GM10248 (cell line): ENCODE measurements around the gene DNAJC1.

Experiments used
- CTCF ChIA-PET: fragments of 300-600 bp; sonication (Branson Sonifier 250); formaldehyde crosslinking; extraction: SDS; loops from one replicate; lab custom pipeline; 2021; ENCODE audit warnings: antibody characterized with exemption; lab: Yijun Ruan, JAX
- POLR2A ChIA-PET: fragments of 350-650 bp; sonication (Branson Sonifier 250); formaldehyde crosslinking; extraction: SDS; loops from one replicate; lab custom pipeline; 2020; ENCODE audit warnings: antibody characterized with exemption; lab: Yijun Ruan, JAX
- DNase-seq: peaks from one replicate; pipeline ENCODE4 v3.0.0; 2012; ENCODE audit errors: extremely low spot score
- CTCF ChIP-seq: IDR thresholded peaks from 2 replicates; pipeline ENCODE4 v1.5.1; 2012; ENCODE audit warnings: mild to moderate bottlenecking, low read depth; ENCODE audit errors: extremely low read depth, missing control alignments, control extremely low read depth

Gene DNAJC1

GRCh38 chr10:21969326-21970287 is 33.9 kb downstream of the DNAJC1 start:
- ChIA-PET CTCF (no interaction called here), POLR2A (no interaction called here)
- no peak for DNase-seq
- TF ChIP-seq CTCF: no peak

- TF ChIP-seq CTCF: no peak
- POLR2A ChIA-PET: no interaction called here
- CTCF ChIA-PET: interaction anchor here (0.8 to 1.1 kb wide), 2 partner anchors 29 to 469 kb away, joined by 3 read pairs; no protein-coding TSS in a partner anchor
- no peak for DNase-seq
Observed at GRCh38 chr10:21964983-21965665, 38.4 kb downstream of the DNAJC1 start.

GRCh38 chr10:21962358-21962757 is 41.2 kb downstream of the DNAJC1 start:
- CTCF ChIA-PET: no interaction called here
- POLR2A ChIA-PET: no interaction called here
- TF ChIP-seq CTCF: no peak
- no peak for DNase-seq

- DNase-seq: no peak
- POLR2A ChIA-PET: no interaction called here
- no peak for TF ChIP-seq CTCF
- CTCF ChIA-PET: no interaction called here
Observed at GRCh38 chr10:21961847-21962246, 41.7 kb downstream of the DNAJC1 start.

- DNase-seq: no peak
- TF ChIP-seq CTCF: no peak
- ChIA-PET POLR2A (no interaction called here), CTCF (no interaction called here)
Observed at GRCh38 chr10:21959998-21960397, 43.5 kb downstream of the DNAJC1 start.

GRCh38 chr10:21954690-21955089 is 48.8 kb downstream of the DNAJC1 start:
- no peak for DNase-seq
- CTCF ChIA-PET: no interaction called here
- POLR2A ChIA-PET: no interaction called here
- TF ChIP-seq CTCF: no peak
